GM23248 (cell line): ENCODE results near the gene KIF6. TPM values are rescaled to one million over a fixed set of nuclear protein-coding genes. Genes with fewer than 3 reads are reported as not detected.
A peak's percentile ranks its signal among the peaks of the same experiment; 100 is the strongest.

ENCODE experiments used
- DNase-seq: peaks from one replicate; pipeline ENCODE4 v3.0.0-alpha.2; 2015
- H2AFZ ChIP-seq: fragments of 200-600 bp; sonication (generic); 2 replicates; pipeline ENCODE4 v1.6.1; 2016; ENCODE audit warnings: antibody characterized with exemption
- H3F3A ChIP-seq: fragments of 200-600 bp; sonication (generic); 2 replicates; pipeline ENCODE4 v1.6.1; 2016; ENCODE audit warnings: mild to moderate bottlenecking, antibody characterized with exemption, mixed run types; ENCODE audit not compliant: insufficient read depth
- H3K27ac ChIP-seq: fragments of 200-600 bp; sonication (generic); 2 replicates; pipeline ENCODE4 v1.5.1; 2016; ENCODE audit warnings: mild to moderate bottlenecking
- H3K27me3 ChIP-seq: fragments of 200-600 bp; sonication (generic); replicated peaks from 2 replicates; pipeline ENCODE4 v1.6.1; 2016; ENCODE audit warnings: mild to moderate bottlenecking; ENCODE audit not compliant: insufficient read depth
- H3K36me3 ChIP-seq: fragments of 200-600 bp; sonication (generic); 2 replicates; pipeline ENCODE4 v1.6.1; 2016; ENCODE audit warnings: low read depth, mild to moderate bottlenecking
- H3K4me1 ChIP-seq: fragments of 200-600 bp; sonication (generic); 2 replicates; pipeline ENCODE4 v1.6.1; 2016; ENCODE audit warnings: mild to moderate bottlenecking; ENCODE audit not compliant: insufficient read depth
- H3K4me2 ChIP-seq: fragments of 200-600 bp; sonication (generic); one replicate; pipeline ENCODE4 v1.6.1; 2016; ENCODE audit warnings: mild to moderate bottlenecking; ENCODE audit not compliant: unreplicated experiment
- H3K4me3 ChIP-seq: fragments of 200-600 bp; sonication (generic); 2 replicates; pipeline ENCODE4 v1.5.1; 2016; ENCODE audit warnings: mild to moderate bottlenecking
- H3K79me2 ChIP-seq: fragments of 200-600 bp; sonication (generic); 2 replicates; pipeline ENCODE4 v1.6.1; 2016; ENCODE audit warnings: mild to moderate bottlenecking; ENCODE audit not compliant: insufficient read depth
- H3K9ac ChIP-seq: fragments of 200-600 bp; sonication (generic); 2 replicates; pipeline ENCODE4 v1.6.1; 2016; ENCODE audit warnings: mild to moderate bottlenecking
- H3K9me2 ChIP-seq: fragments of 200-600 bp; sonication (generic); 2 replicates; pipeline ENCODE4 v1.6.1; 2016; ENCODE audit warnings: mixed run types, mild to moderate bottlenecking, moderate library complexity; ENCODE audit not compliant: insufficient read depth
- H3K9me3 ChIP-seq: fragments of 200-600 bp; sonication (generic); one replicate; pipeline ENCODE4 v1.6.1; 2017; ENCODE audit warnings: low read depth
- H4K20me1 ChIP-seq: fragments of 200-600 bp; sonication (generic); 2 replicates; pipeline ENCODE4 v1.6.0; 2016; ENCODE audit not compliant: insufficient read depth
- EZH2 ChIP-seq: fragments of 200-600 bp; sonication (generic); IDR thresholded peaks from 2 replicates; pipeline ENCODE4 v1.6.1; 2018; ENCODE audit warnings: antibody characterized with exemption, mild to moderate bottlenecking; ENCODE audit not compliant: insufficient read depth, poor library complexity, severe bottlenecking
- EZH2phosphoT487 ChIP-seq: fragments of 200-600 bp; sonication (generic); IDR thresholded peaks from 2 replicates; pipeline ENCODE4 v1.6.1; 2018; ENCODE audit warnings: antibody characterized with exemption, moderate library complexity, mild to moderate bottlenecking, low read depth; ENCODE audit not compliant: insufficient read depth
- WGBS, 2 experiments: methylation state at CpG; one replicate each; pipeline ENCODE4 v1.1.6; 2015 to 2017; ENCODE audit warnings: low lambda C conversion rate in 2 of 2, low coverage in 1 of 2; ENCODE audit errors: missing lambda C conversion rate in 2 of 2; 5-methylcytosine and 5-hydroxymethylcytosine counted together
- in situ Hi-C: fragments of 300-500 bp; cut with MboI; formaldehyde crosslinking; loops from 2 replicates; pipeline ENCODE4 v1.15.0; 2020
- polyA plus RNA-seq: library from polyadenylated mRNA; unstranded; fragments of >200 nt; fragmentation: Nextera tagmentation; extraction: Ambion mirVana; gene quantifications from 2 replicates; pipeline ENCODE4 v1.2.1, GENCODE V29; 2016
- total RNA-seq: library from RNA; depleted of rRNA; stranded (reverse); fragments of >200 nt; shearing (Covaris generic); gene quantifications from 2 replicates; pipeline ENCODE4 v1.2.3, GENCODE V29; 2014

The KIF6 gene
- total and polyA plus RNA-seq, 2 experiments from 2014 or later, result 0.22 to 0.91 TPM

DNA sequence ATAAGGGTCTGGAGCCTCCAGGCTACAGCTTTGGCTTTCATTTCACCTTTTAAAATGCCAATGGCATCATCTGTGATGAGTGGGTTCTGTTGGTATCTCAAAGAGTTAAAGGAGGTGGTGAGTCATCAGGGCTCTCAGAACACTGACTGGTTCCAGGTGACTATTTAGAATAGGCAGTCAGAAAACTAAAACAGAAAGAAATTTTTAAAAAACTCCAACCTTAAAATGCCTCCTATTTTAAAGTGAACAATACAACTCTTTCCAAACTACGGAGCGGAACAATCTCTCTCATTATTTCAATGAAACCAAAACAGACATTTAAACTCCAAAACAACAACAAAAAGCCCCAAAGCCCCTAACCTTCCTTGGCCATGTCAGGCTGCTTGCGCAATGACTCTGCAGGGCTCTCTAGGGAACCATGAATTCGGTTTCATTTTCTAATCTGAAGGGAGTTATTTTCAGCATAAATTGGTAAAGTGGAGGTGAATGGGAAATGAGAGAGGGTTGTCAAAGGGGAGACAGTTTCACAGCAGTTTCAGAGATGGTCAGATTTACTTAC is 194.9 kb downstream of the KIF6 start:
- no peaks in the 10 kb centered on the region for H3K79me2 ChIP-seq
- in situ Hi-C loops, result no loop called here
- peaks cover 8% of the 10 kb centered on the region for H3K4me1 ChIP-seq
- H3F3A ChIP-seq, result no peaks in the 10 kb centered on the region
- 11 to 15% methylated on average over 4 of the region's 4 CpGs for WGBS, 2 experiments
- peak overlapping the region; percentile 76 for H3K4me2 ChIP-seq
- no peaks in the 10 kb centered on the region for H3K9me3 ChIP-seq
- peak overlapping the region; percentile 63 for H2AFZ ChIP-seq
- H3K9me2 ChIP-seq, result no peaks in the 10 kb centered on the region
- no peak overlapping the region for H3K9ac ChIP-seq
- DNase-seq, result peak; percentile 84
- peak overlapping the region; percentile 54 for H3K4me3 ChIP-seq
- no peaks in the 10 kb centered on the region for H4K20me1 ChIP-seq
- H3K36me3 ChIP-seq, result no peaks in the 10 kb centered on the region
- H3K27me3 ChIP-seq, result no peaks in the 10 kb centered on the region
- no peak overlapping the region for H3K27ac ChIP-seq
- TF ChIP-seq EZH2 (no peak), EZH2phosphoT487 (no peak)

DNA sequence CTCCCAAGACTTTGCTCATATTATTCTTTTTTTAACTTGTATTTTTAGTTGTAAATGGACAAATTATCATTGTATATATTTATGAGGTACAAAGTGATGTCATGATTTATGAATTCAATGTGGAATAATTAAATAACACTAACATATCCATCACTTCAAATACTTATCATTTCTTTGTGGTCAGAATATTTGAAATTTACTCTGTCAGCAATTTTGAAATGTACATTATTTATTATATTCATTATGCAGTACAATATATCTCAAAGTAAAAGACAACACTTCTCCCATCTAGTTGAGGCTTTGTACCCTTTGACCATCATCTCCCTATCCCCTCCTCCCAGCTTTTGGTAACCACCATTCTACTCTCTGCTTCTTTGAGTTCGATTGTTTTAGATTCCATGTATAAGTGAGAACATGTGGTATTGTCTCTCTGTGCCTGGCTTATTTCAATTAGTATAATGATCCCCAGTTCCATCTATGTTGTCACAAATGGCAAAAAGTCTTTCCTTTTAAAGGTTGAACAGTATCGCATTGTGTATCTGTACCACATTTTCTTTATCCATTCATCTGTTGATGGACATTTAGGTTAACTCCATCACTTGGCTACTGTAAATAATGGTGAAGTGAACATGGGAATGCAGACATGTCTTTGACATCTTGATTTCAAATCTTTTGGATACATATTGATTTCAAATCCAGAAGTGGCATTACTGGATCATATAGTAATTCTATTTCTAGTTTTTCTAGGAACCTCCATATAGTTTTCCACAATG is 197.2 kb downstream of the KIF6 start:
- Histone ChIP-seq H3K4me2 (no peak overlapping the region), H3K27me3 (no peaks in the 10 kb centered on the region), H3K9me2 (no peaks in the 10 kb centered on the region), H3K4me3 (no peak overlapping the region), H3K9me3 (no peaks in the 10 kb centered on the region), H3K27ac (no peak overlapping the region), H3K9ac (no peak overlapping the region), H3K79me2 (no peaks in the 10 kb centered on the region), H2AFZ (no peak overlapping the region), H3F3A (no peaks in the 10 kb centered on the region), H3K4me1 (peaks cover 8% of the 10 kb centered on the region), H3K36me3 (no peaks in the 10 kb centered on the region), H4K20me1 (no peaks in the 10 kb centered on the region)
- in situ Hi-C loops, result no loop called here
- no peak for DNase-seq
- 53 to 59% methylated on average over 2 of the region's 2 CpGs for WGBS, 2 experiments
- TF ChIP-seq EZH2 (no peak), EZH2phosphoT487 (no peak)

DNA sequence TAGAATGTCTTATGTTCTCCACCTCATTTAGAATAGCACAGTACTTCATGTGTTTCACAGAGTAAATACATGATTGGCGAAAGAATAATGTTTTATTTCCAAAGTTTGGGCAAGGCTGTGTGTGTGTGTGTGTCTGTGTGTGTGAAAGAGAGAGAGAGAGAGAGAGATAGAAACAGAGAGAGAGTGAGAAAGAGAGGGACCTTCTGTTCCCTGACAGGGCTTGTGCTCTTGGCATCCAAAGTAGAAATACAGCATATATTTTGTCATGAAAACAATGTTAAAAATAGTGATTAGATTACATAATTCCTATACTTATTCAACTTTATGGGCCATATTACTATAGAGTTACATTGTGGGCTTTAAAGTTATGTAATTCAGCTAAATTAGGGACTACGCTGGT is 201.2 kb downstream of the KIF6 start:
- no peak overlapping the region for H3K4me3 ChIP-seq
- H3K9me3 ChIP-seq, result no peaks in the 10 kb centered on the region
- H4K20me1 ChIP-seq, result no peaks in the 10 kb centered on the region
- TF ChIP-seq EZH2 (no peak), EZH2phosphoT487 (no peak)
- H3K4me1 ChIP-seq, result no peaks in the 10 kb centered on the region
- H3K79me2 ChIP-seq, result no peaks in the 10 kb centered on the region
- WGBS, 2 experiments, result 75 to 88% methylated on average over 2 of the region's 2 CpGs
- no peak overlapping the region for H3K27ac ChIP-seq
- no peaks in the 10 kb centered on the region for H3F3A ChIP-seq
- no peak overlapping the region for H3K9ac ChIP-seq
- no peak overlapping the region for H2AFZ ChIP-seq
- no peak overlapping the region for H3K4me2 ChIP-seq
- no peaks in the 10 kb centered on the region for H3K36me3 ChIP-seq
- H3K27me3 ChIP-seq, result no peaks in the 10 kb centered on the region
- in situ Hi-C loops, result no loop called here
- H3K9me2 ChIP-seq, result no peaks in the 10 kb centered on the region
- DNase-seq, result no peak

DNA sequence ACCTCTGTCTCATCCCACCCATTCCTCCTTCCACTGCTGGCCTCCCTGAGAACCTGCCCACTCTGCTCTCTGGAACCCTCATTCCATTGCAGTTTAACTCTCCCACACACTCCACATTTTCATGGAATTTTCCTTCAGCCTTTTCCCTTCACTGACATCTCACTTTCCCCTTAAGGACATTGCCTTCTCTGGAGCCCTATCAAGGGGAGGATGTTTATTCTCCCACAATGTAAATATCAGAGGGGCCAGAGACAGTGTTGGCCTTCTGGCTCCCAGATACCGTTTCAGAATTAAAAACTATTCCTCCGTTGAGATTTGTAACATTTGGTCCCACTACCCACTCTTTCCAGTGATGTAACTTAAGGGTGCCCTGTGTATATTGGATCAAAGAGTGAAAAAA is 203.2 kb downstream of the KIF6 start:
- Histone ChIP-seq H3K9me3 (no peaks in the 10 kb centered on the region), H3K9me2 (no peaks in the 10 kb centered on the region), H3K4me1 (peaks cover 18% of the 10 kb centered on the region), H3F3A (peaks cover 10% of the 10 kb centered on the region; the same call in 1 of the 2 replicates), H3K27me3 (no peaks in the 10 kb centered on the region), H2AFZ (no peak overlapping the region), H3K4me3 (no peak overlapping the region), H3K4me2 (no peak overlapping the region), H3K27ac (no peak overlapping the region), H3K9ac (no peak overlapping the region), H4K20me1 (no peaks in the 10 kb centered on the region), H3K36me3 (no peaks in the 10 kb centered on the region), H3K79me2 (no peaks in the 10 kb centered on the region)
- no peak for TF ChIP-seq EZH2phosphoT487
- no peak for TF ChIP-seq EZH2
- no peak for DNase-seq
- in situ Hi-C loops, result no loop called here
- 71 to 73% methylated on average over 2 of the region's 2 CpGs for WGBS, 2 experiments
